GM12864 (cell line): ENCODE measurements around the gene SEMA3E.

Experiments
- DNase-seq: peaks from one replicate; pipeline ENCODE4 v3.0.0-alpha.2; 2011; ENCODE audit warnings: low read depth
- H3K4me3 ChIP-seq: 2 replicates; pipeline ENCODE4 v1.5.1; 2011; ENCODE audit warnings: mild to moderate bottlenecking, low read depth, low read length, control low read depth
- CTCF ChIP-seq: IDR thresholded peaks from 2 replicates; pipeline ENCODE4 v1.5.1; 2011; ENCODE audit warnings: low read depth, mild to moderate bottlenecking, moderate library complexity, low read length, control low read depth, inconsistent platforms; ENCODE audit errors: missing control alignments

Gene SEMA3E

GRCh38 chr7:83663131-83663530, 14.2 kb upstream of the SEMA3E start:
- TF ChIP-seq CTCF: no peak
- no peak for DNase-seq
- H3K4me3 ChIP-seq: no peak overlapping the region

GRCh38 chr7:83658126-83658525, 9.2 kb upstream of the SEMA3E start:
- DNase-seq: no peak
- TF ChIP-seq CTCF: no peak

GRCh38 chr7:83655951-83656556, 7.1 kb upstream of the SEMA3E start:
- no peak for DNase-seq
- TF ChIP-seq CTCF: peak; percentile 69

More at GRCh38 chr7:83658126-83658525, 9.2 kb upstream of the SEMA3E start:
- no peak overlapping the region for H3K4me3 ChIP-seq

GRCh38 chr7:83652481-83652880, 3.5 kb upstream of the SEMA3E start:
- no peak for DNase-seq

More at GRCh38 chr7:83655951-83656556, 7.1 kb upstream of the SEMA3E start:
- no peak overlapping the region for H3K4me3 ChIP-seq

GRCh38 chr7:83649701-83650100, 762 bp upstream of the SEMA3E start:
- no peak overlapping the region for H3K4me3 ChIP-seq
- no peak for DNase-seq

More at GRCh38 chr7:83652481-83652880, 3.5 kb upstream of the SEMA3E start:
- TF ChIP-seq CTCF: no peak
- no peak overlapping the region for H3K4me3 ChIP-seq

GRCh38 chr7:83646027-83646426, 2.9 kb downstream of the SEMA3E start:
- TF ChIP-seq CTCF: no peak
- no peak for DNase-seq
- H3K4me3 ChIP-seq: no peak overlapping the region

More at GRCh38 chr7:83649701-83650100, 762 bp upstream of the SEMA3E start:
- no peak for TF ChIP-seq CTCF

- no peak for DNase-seq
Observed at GRCh38 chr7:83643739-83644138, 5.2 kb downstream of the SEMA3E start.

More at GRCh38 chr7:83643739-83644138, 5.2 kb downstream of the SEMA3E start:
- no peak overlapping the region for H3K4me3 ChIP-seq
- TF ChIP-seq CTCF: no peak
